Measurements from ENCODE around the gene MYH8. TPM values are rescaled to one million over a fixed set of nuclear protein-coding genes. Genes with fewer than 3 reads are reported as not detected.

The MYH8 gene
- total and polyA plus RNA-seq, 2 donors (not counting 1 experiment from before 2014, with no cell fraction given) = not detected

- H3K4me1 Mint-ChIP-seq = no peaks in the 10 kb centered on the region
- no peaks in the 10 kb centered on the region for H4K20me1 ChIP-seq (ENCODE audit: control insufficient read depth, insufficient read depth, low read length, poor library complexity, severe bottlenecking)
- no CpG with 5 or more reads among the region's 3 CpGs for WGBS (ENCODE audit: insufficient coverage)
- H3K9me3 Mint-ChIP-seq (ENCODE audit: insufficient read depth) = no peaks in the 10 kb centered on the region
- no peak overlapping the region for H3K4me3 Mint-ChIP-seq
- H3K27me3 ChIP-seq (replicated peaks in 1 of 4; ENCODE audit: control extremely low read depth in 1 of 4, control insufficient read depth in 3 of 4, insufficient read depth in 4 of 4, low read length in 3 of 4) = no peaks in the 10 kb centered on the region
- POLR2A ChIA-PET = no interaction called here
- H3K4me3 ChIP-seq (ENCODE audit: control extremely low read depth in 1 of 5, extremely low read depth in 1 of 5, insufficient read depth in 1 of 5, low read depth in 2 of 5, low read length in 4 of 5) = no peak overlapping the region
- DNase-seq (no peak), ATAC-seq (ENCODE audit: low read depth) (no peak)
- intact Hi-C loops (cut with micrococcal nuclease) = no loop called here
- H3K4me2 ChIP-seq (replicated peaks; ENCODE audit: low read depth, low read length, poor library complexity, severe bottlenecking) = no peak overlapping the region
- no peak overlapping the region for H3K27ac ChIP-seq (ENCODE audit: low read length in 2 of 2)
- H3K27ac Mint-ChIP-seq = no peak overlapping the region
- CTCF ChIA-PET = interaction anchor here (1.7 kb wide), 1 partner anchor 13 kb away, joined by 5 read pairs; no protein-coding TSS in a partner anchor
- H3K79me2 ChIP-seq (ENCODE audit: control insufficient read depth, insufficient read depth, low read length) = no peaks in the 10 kb centered on the region
- no peaks in the 10 kb centered on the region for H3K4me1 ChIP-seq (ENCODE audit: control insufficient read depth in 2 of 2, insufficient read depth in 2 of 2, low read length in 2 of 2)
- no peak overlapping the region for H3K9ac ChIP-seq (ENCODE audit: low read length)
- no peak overlapping the region for H2AFZ ChIP-seq (ENCODE audit: insufficient read depth, low read depth, low read length, poor library complexity, severe bottlenecking)
- TF ChIP-seq, protein P1, sequence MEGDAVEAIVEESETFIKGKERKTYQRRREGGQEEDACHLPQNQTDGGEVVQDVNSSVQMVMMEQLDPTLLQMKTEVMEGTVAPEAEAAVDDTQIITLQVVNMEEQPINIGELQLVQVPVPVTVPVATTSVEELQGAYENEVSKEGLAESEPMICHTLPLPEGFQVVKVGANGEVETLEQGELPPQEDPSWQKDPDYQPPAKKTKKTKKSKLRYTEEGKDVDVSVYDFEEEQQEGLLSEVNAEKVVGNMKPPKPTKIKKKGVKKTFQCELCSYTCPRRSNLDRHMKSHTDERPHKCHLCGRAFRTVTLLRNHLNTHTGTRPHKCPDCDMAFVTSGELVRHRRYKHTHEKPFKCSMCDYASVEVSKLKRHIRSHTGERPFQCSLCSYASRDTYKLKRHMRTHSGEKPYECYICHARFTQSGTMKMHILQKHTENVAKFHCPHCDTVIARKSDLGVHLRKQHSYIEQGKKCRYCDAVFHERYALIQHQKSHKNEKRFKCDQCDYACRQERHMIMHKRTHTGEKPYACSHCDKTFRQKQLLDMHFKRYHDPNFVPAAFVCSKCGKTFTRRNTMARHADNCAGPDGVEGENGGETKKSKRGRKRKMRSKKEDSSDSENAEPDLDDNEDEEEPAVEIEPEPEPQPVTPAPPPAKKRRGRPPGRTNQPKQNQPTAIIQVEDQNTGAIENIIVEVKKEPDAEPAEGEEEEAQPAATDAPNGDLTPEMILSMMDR (IDR thresholded peaks at IDR 0.05) = no peak
- TF ChIP-seq EZH2 (IDR thresholded peaks at IDR 0.05; ENCODE audit: borderline replicate concordance, insufficient read depth, low read depth, low read length, poor library complexity, severe bottlenecking) = no peak
- H3K36me3 ChIP-seq (replicated peaks in 1 of 2; ENCODE audit: control extremely low read depth in 1 of 2, control insufficient read depth in 1 of 2, extremely low read depth in 1 of 2, insufficient read depth in 2 of 2, low read length in 1 of 2) = no peaks in the 10 kb centered on the region
- H3K9me3 ChIP-seq (ENCODE audit: control extremely low read depth in 1 of 3, control insufficient read depth in 2 of 3, insufficient read depth in 1 of 3, low read length in 2 of 3) = peaks cover 0 to 2% (median 0%) of the 10 kb centered on the region in 3 donors
- peaks cover 16% of the 10 kb centered on the region for H3K27me3 Mint-ChIP-seq
Observed at GRCh38 chr17:10368561-10368960, 53.2 kb downstream of the MYH8 start.

DNA sequence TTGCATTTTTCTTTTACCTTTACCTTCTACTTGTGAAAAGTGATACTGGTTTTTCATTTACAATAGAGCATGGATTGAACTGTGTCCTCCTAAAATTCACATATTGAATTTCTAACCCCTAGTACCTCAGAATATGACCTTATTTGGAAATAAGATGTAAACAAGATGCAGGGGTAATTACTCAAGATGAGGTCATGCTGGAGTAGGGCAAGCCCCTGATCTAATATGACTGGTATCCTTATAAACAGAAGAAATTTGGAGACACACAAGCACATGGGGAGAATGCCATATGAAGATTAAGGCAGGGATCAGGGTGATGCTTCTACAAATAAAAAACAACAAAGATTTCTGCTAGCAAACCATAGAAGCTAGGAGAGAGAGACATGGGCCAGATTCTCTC lies 61.2 kb downstream of the MYH8 start:
- H3K36me3 ChIP-seq (replicated peaks in 1 of 2; ENCODE audit: control extremely low read depth in 1 of 2, control insufficient read depth in 1 of 2, extremely low read depth in 1 of 2, insufficient read depth in 2 of 2, low read length in 1 of 2) = no peaks in the 10 kb centered on the region
- Mint-ChIP-seq H3K27me3 (peaks cover 16% of the 10 kb centered on the region), H3K4me1 (no peaks in the 10 kb centered on the region), H3K4me3 (no peak overlapping the region), H3K27ac (no peak overlapping the region), H3K9me3 (ENCODE audit: insufficient read depth) (no peaks in the 10 kb centered on the region)
- CTCF ChIA-PET = no interaction called here
- ATAC-seq (ENCODE audit: low read depth) (no peak), DNase-seq (no peak)
- no peak overlapping the region for H2AFZ ChIP-seq (ENCODE audit: insufficient read depth, low read depth, low read length, poor library complexity, severe bottlenecking)
- H4K20me1 ChIP-seq (ENCODE audit: control insufficient read depth, insufficient read depth, low read length, poor library complexity, severe bottlenecking) = no peaks in the 10 kb centered on the region
- no peak overlapping the region for H3K9ac ChIP-seq (ENCODE audit: low read length)
- H3K27ac ChIP-seq (ENCODE audit: low read length in 2 of 2) = no peak overlapping the region
- H3K27me3 ChIP-seq (replicated peaks in 1 of 4; ENCODE audit: control extremely low read depth in 1 of 4, control insufficient read depth in 3 of 4, insufficient read depth in 4 of 4, low read length in 3 of 4) = peaks cover 0 to 3% (median 0%) of the 10 kb centered on the region in 4 experiments
- no peaks in the 10 kb centered on the region for H3K79me2 ChIP-seq (ENCODE audit: control insufficient read depth, insufficient read depth, low read length)
- TF ChIP-seq, protein P1 (IDR thresholded peaks at IDR 0.05) = no peak
- TF ChIP-seq EZH2 (IDR thresholded peaks at IDR 0.05; ENCODE audit: borderline replicate concordance, insufficient read depth, low read depth, low read length, poor library complexity, severe bottlenecking) = no peak
- POLR2A ChIA-PET = no interaction called here
- intact Hi-C loops (cut with micrococcal nuclease) = no loop called here
- no peak overlapping the region for H3K4me3 ChIP-seq (ENCODE audit: control extremely low read depth in 1 of 5, extremely low read depth in 1 of 5, insufficient read depth in 1 of 5, low read depth in 2 of 5, low read length in 4 of 5)
- no peaks in the 10 kb centered on the region for H3K9me3 ChIP-seq (ENCODE audit: control extremely low read depth in 1 of 3, control insufficient read depth in 2 of 3, insufficient read depth in 1 of 3, low read length in 2 of 3)
- H3K4me2 ChIP-seq (replicated peaks; ENCODE audit: low read depth, low read length, poor library complexity, severe bottlenecking) = no peak overlapping the region
- no peaks in the 10 kb centered on the region for H3K4me1 ChIP-seq (ENCODE audit: control insufficient read depth in 2 of 2, insufficient read depth in 2 of 2, low read length in 2 of 2)

All from B cell (primary cell).